Measurements from ENCODE around the gene LGR4. TPM values are rescaled to one million over a fixed set of nuclear protein-coding genes. Genes with fewer than 3 reads are reported as not detected.

LGR4 gene
- total RNA-seq, 1 donor from 2014 or later: 69.4 TPM

DNA sequence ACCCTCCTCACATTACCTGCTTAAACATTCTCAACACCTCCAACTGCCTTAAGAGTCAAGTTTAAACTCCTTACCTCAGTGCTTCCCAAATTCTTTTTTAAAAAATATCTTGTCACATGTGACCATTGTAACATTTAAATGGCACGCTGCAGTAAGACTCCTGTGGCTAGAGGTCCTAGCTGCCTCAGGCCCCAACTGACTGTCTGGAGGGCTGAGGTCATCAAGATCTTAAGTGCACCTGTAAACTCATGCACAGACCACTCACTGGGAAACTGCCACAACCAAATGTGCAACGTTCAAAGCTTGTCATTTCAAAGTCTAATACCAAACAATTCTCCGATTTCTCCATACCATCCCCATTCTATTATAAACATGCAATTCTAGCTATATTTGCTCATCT is 93.1 kb downstream of the LGR4 start:
- no peak for DNase-seq

DNA sequence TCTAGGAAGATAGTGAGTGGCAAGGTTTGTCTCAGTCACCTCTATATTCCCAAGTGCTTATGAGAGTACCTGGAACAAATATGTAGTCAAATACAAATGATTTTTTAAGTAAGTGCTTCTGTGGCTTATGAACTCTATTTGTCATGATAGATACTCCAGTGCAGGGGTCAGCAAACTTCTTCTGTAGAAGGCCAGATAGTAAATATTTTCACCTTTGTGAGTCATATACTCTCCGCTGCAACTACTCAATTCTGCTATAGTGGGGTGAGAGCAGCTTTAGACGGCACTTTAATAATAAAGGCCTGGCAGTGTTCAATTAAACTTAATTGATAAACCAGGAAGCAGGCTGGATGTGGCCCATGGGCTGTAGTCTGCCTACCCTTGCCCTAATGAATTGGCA is 97.2 kb downstream of the LGR4 start:
- DNase-seq: no peak

DNA sequence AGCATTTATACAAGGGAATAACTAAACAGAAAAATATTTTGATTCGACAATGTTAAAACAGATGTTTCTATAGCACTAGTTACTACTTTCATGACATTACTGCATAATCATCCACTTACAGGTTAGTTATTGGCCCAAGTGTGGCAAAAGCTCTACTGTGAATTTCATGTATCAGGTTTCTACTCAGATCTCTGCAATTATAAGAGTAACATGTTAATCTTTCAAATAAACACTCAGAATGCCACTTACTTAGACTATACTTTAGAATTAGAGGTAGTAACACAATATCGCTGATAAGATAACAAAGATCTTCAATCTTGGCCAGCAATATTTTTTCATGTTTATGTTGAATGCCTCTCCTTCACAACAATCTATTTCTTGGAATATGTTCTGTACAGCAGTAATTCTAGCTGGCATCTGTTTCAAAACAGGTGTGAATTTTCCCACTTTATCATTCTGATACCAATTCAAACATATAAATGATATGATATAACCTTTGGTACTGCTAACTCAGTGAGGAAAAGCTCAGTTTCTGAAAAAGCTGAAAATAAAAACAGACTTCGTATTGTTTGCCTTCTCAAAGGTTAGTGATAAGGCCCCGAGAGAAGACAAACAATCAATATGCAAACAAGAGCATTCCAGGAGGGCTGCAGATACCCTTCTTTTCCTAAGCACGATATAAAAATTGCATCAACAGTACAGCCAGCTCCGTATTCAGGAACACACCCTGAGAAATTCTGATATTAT is 98.6 kb downstream of the LGR4 start:
- no peak for DNase-seq

DNA sequence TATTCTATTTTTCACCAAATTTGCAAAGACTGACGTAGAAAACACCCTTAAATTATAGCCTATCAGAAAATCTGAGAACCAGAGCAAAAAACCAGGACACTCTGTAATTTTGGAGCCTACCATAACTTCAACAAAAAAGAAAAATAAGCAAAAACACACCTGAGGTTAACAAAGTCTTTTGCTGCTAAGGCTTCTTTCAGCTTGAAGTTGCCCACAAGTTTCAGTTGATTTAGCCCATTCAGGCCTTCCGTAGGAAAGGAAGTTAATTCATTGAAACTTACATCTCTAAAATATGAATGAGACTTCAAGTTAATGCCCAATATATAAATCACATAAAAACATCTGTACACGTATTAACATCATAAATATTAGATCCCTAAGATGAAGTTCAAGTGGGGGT is 99.2 kb downstream of the LGR4 start:
- DNase-seq: no peak

DNA sequence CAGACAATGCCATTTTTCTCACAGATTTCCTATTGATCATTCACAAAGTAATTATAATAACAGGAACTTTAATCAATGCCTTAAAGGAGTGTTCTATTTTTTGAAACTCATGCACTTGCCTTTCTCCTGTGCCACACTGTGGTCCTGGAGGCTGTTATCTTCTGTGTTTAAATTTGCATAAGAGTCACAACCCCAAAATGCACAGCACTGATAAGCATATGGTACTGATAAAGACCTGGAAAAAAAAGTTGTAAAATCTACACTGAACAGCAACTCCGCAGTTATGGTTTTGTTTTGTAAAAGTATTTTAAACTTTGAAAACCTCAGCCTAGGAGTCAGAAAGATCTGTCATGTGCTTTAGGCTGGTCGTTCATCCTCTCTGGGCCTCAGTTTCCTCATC is 100.4 kb downstream of the LGR4 start:
- DNase-seq: no peak

DNA sequence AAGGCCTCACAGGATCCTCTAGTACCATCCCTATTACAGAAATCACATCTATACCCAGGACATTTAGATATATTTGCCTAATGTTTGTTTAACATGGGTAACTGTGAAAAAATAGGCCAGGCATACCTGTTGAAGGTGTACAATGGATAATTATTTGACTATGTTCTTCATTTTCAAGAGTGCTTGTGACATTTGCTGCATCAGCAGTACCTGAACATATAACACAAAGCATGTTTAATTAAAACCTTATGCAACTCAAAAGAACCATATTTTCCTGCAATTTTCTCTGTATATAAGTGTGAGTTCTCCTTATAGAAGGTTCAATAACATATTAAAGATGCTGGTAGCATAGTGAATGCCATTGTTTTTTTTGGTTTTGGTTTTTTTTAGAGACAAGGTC is 101.1 kb downstream of the LGR4 start:
- DNase-seq: no peak

DNA sequence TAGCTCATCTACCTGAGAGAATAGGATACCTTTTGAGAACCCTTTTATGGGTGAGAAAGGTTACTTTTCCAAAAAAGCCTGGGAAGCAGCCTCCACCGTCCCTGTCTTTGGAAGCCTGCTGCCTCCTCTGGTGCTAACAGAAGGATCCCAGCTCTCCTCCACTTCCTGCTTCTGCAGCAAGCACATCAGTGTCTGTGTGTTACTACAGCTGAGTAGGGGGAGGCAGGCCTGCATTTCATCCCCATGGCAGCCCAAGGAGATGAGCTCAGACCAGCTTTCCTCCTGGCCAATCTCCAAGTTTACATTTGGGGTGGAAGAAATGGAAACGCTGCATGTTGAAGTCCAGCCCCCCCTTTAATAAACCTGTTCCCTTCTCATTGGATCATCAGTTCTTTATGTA is 102.2 kb downstream of the LGR4 start:
- peak; percentile 93 for DNase-seq

DNA sequence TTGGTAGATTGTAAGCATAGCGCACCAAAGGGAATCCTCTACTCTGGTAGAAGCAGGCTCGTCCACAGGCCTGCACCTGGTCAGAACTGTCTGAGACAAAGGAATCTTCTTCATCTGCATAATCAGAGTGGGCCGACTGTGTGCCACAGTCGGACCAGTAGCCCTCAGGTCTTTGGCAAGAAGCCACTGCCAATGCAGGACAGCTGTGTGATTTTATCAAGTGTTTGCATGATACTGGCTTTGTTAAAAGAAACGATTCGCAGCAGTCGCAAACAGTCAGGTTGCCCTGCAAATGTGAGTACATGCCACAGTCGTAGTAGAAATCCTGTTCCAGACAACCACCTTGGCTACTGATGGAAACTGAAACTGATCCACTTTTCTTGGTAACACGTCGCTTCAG is 104.7 kb downstream of the LGR4 start:
- peak; percentile 58 for DNase-seq

DNA sequence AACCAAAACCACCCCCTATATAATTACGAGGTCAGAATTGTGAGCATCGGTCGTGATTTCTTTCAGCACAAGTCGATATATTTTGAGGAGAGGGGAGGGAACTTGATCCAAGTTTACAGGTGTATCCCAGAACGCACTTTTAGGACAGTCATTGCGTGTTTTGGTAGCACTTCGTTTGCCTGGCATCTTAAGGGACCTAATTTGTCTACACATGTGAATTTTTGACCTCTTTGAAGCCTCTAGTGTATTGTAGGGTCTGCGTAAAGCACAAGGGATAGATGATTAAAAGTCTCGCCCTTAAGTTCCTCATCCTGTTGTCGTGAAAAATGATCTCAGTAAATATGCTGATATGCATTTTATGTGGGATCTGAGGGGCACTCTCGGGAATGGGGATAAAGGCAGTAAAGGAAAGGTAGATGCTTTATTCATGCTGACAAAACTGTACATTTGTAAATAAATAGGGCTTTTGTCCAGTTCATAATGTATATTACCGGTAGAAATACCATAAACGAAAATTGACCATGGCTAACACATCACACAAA is 108.9 kb downstream of the LGR4 start:
- no peak for DNase-seq

DNA sequence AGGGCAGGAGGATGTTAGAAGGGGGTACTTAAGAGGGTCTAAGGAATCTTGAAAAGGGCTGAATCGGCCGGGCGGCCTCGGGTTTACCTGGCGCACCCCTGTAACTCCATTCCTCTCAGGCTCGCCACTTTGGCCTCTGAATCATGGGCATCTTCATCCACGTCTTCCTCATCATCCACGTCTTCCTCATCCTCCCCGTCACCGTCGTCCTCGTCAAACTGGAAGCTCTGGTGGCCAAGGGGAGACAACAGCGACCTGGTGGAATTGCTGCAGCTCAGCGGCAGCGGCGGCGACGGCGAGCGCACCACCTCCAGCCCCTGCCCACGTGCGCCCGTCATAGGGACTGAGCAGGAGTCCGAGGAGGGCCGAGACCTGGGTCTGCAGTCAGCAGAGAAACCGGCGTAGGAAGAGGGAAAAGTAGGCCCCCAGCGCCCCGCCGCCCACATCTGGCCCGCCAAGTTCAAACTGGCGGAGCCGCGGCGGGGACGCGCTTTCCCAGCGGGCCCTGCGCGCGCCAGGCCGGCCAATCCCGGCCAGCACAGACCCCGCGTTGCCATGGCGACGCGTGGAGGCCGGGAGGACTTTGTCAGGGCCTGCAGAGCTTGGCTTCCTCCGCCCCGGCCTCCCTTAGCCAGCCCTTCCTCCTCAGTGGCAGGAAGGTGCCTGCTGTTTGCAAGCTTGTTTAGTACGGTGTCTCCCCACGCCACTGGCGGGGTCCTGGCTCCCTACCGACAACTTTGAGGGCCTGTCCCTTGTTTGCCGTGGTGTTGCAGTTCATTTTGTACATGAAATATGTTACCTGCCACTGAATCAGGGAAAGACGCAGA is 109.6 kb downstream of the LGR4 start, which contains the start of gene CCDC34:
Gene CCDC34, minus strand, starts transcription at position 467 of the 827 bp plus-strand sequence. Its CDS starts 21 bp downstream, at position 446.
- DNase-seq: peak; percentile 98

DNA sequence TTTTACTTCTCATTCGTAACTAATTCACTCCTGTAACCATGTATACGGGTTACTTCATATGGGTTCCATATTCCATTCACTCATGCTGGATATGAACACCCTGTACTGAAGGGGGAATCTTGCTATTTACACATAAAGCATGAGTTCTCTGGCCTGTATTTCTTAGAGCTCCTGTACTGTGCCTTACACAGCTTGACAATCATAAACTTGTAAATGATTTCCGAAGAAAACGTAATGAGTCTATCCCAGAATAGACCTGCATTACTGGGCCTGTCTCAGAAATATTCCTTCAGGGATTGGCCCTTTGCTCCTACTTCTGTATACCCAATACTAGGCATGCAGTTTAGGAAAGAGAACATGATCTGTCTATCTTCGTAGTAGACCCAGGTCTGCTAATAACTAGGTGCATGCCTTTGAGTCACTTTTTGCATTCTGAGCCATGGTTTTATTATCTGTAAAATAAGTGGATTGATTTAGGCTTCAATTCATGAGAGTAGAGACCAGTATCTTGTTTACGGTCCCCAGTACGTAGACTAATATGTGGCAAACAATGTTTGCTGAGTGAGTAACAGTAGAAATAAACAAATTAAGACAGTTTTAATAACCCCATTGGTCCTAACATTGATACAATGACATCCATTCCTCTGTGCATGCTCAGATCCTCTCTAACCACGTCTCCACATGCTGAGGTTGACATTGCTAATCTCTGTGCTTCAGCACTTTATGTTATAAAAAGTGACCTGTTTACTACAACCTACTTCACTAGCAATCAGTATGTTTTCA is 110.8 kb downstream of the LGR4 start:
- DNase-seq: no peak

DNA sequence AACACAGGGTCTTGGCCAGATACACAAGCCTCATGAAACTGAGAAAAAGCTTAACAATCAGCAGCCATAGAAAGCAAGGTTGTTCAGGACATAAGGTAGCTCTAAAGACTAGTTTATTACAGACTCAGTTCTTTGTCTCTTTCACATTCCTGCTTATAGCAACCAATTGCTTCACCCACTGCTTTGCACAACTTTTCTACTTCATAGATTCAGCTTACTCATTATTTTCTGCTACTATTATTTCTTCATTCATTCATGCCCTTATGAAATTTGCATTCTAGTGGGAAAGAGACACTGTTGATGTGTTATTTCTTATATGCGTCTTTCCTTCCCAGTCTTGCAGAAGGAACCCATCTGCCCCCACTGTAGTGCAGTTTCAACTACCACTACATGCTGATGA is 114.3 kb downstream of the LGR4 start:
- DNase-seq: no peak

DNA sequence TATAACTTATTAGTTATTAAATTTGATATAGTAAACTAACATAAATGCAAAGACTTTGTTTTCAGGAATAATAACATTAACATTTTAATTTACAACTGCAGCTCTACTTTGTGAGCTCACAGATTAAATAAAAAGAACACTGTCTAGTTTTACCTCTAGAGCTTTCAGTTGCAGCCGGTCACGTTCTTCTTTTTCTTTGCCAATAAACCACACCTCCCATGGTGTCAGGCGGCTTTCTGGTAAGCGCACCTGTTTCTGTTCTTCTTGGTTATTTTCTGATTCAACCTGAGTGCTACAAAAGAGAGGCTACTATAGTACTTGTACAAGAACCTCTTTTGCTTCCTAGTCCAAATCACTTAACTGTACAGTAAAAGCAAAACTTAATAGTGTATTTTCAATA is 115.3 kb downstream of the LGR4 start:
- peak; percentile 71 for DNase-seq

DNA sequence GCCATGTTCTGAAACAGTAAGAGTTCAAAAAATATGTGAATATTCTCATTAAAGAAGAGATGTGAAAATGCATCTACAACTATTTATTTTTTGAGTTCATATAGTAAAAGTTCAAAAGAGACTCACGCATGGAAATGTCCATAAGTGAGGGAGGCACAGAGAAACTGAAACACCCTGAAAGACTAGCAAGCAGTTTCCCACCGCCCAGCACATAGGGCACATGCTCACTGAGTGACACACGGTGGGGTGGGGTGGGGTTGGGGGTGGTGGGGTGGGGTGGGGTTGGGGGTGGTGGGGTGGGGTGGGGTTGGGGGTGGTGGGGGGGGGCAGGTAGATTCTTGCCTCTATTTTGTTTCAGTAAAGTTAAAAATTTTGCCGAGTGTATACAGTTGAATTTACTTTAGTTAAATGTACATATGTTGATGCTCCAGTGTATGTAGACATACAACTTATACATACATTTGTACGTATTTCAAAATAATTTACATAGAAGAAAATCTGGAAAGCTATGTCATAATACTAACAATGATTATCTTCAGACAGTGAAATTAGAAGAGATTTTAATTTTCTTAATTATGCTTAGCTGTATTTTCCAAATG is 115.9 kb downstream of the LGR4 start:
- DNase-seq: no peak

DNA sequence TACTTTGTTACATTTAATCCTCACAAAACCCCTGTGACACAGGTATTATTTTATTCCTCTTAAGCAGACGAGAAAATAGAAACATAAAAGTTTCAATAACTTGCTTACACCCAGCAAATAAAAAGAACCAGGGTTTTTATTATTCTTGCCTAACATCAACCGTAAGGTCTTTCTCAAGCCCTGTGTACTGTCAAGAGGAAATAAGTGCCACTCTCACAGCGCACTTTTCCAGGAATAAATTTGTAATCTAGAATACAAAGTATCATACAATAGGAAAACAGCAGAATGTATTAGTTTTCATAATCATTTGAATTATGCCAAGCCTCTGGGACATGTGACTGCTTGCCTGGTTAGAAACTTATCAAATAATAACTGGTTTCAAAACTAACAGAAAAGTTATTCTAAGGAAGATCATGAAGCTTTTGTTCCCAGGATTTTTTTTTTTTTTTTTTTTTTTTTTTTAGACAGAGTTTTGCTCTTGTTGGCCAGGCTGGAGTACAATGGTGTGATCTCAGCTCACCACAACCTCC is 117.0 kb downstream of the LGR4 start:
- DNase-seq: no peak

DNA sequence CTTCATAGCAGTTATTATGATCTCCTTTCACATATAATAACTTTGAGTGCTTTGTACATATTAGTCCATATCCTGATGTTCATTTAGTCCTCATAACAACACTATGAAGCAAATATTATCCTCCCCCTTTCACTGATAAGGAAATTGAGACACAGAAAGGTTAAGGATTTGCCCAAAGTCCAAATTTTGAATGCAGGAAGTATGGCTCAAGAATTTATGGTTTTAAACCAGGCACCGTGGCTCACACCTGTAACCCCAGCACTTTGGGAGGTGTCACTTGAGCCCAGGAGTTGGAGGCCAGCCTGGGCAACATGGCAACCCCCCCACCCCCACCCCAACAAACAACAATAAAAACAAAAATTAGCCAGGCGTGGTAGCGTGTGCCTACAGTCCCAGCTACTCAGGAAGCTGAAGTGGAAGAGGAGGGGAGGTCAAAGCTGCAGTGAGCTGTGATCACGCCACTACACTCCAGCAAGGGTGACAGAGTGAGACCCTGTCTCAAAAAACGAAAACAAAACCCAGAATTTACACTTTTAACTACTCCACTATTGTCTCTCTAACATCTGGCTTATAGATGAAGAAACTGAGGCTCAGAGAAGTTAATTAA is 118.1 kb downstream of the LGR4 start:
- DNase-seq: no peak

DNA sequence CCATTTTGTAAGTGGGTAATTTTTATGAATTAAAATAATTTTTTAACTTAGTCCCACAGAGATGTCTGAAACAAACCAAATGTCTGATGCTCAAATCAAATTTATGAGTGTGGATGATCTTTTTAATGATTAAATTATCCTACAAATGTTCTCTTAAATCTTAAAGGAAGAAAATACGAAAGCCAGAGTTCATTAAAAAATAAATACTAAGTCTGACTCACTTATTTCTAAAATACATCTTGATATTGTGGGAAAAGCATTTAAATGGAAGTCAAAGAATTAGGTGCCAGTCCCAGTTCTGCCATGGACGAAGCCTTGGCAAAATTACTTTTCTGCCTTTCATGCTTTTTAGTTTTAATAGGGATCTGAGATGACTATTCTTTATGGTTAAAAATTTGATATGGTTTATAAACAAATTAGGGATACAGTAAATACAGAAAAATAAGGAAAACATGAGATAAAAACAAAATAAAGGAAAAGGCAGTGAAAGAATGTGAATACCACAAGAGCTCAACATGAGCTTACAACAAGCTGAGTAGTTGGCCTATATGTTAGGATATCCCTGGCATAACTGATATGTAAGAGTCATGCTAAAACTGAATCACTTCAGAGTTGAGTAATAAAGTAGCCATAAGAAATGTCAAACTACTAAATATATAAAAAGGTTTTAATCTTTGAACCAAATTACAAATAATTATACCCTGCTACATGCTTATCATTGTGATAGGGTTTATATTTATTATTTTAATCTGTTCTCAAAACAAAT is 118.8 kb downstream of the LGR4 start:
- no peak for DNase-seq

DNA sequence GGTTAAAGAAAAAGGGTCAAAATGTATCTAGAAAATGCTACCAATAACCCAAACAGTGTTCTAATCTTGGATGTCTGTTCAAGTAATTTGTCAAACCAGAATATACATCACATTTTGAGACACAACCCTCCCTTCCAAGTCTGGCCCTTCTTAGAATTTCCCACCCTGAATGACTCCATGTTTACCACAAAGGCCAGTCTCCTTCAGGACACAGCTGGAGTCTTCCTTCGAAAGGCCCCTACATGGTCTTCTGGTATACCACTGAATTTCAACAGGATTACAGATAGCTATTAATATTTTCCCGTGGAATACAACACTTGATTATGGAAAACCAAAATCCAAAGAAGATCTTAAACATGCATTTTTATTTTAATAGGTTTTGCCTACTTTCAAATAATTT is 119.8 kb downstream of the LGR4 start:
- DNase-seq: no peak

DNA sequence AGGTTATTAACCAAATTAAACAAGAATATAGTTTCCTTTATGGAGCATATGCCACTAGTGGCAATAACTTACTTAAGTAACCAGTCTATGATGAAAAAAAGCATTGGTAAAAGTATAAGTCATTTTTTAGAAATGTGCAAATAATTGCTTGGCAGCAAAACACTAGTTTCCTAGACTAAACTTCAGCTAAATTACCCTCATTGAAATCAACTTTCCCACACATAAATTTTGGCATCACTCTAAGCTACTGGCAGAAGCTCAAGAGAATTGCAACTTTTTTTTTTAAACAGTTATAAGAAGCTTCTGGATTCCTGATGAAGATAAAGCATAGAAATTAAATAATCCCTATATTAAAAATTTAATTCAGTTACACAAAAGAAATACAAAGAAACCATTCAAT is 122.1 kb downstream of the LGR4 start:
- peak; percentile 83 for DNase-seq

DNA sequence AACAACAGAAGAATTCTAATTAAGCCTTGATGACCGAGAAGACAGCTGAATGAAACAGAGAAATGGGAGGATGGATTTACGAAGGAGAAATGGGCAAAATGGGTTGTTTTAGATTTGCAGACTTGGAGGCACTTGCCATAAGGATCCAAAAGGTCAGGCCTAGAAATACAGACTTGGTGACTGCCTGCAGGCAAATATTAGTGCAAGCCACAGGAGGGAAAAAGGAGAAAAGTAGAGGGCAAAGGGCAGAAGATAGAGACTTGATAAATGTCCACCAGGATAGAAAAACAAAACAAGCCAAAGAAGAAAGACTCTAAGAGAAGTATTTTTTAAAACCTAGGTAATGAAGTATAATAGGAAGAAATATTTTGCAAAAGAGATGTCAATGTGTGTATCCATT is 122.7 kb downstream of the LGR4 start:
- DNase-seq: no peak
